ENCODE data around the gene SEPHS2. TPM values are rescaled to one million over a fixed set of nuclear protein-coding genes. Genes with fewer than 3 reads are reported as not detected.

SEPHS2 gene
- total and polyA plus RNA-seq, 2 donors (not counting 3 experiments of a cell fraction or from before 2014, with no cell fraction given): 22.9 to 32.8 TPM

GRCh38 chr16:30430428-30430970, 15.2 kb downstream of the SEPHS2 start:
- H4K20me1 ChIP-seq (replicated peaks; ENCODE audit: control insufficient read depth, extremely low read depth, insufficient read depth, low read length): no peaks in the 10 kb centered on the region
- peak overlapping the region; percentile 8 for H3K9ac ChIP-seq (replicated peaks; ENCODE audit: extremely low read depth, insufficient read depth, low read length)
- ChIA-PET CTCF (interaction anchor here (0.6 to 2.8 kb wide), 32 partner anchors 8 to 306 kb away, joined by 3 to 46 read pairs (median 7); partner anchors contain the start of genes PRR14, SEPHS2, TBC1D10B and ZNF688), POLR2A (interaction anchor here (1.0 to 1.5 kb wide), 4 partner anchors 13 to 365 kb away, joined by 4 to 6 read pairs (median 4); partner anchors contain the start of genes ALDOA, ZNF764 and ZNF771)
- no peaks in the 10 kb centered on the region for H3K9me3 ChIP-seq (replicated peaks; ENCODE audit: control insufficient read depth, insufficient read depth, low read length)
- FAIRE-seq (no peak), DNase-seq (ENCODE audit: low read depth, low spot score) (no peak)
- peaks cover 0 to 4% of the 10 kb centered on the region in 2 experiments for H3K27me3 ChIP-seq (ENCODE audit: control insufficient read depth in 2 of 2, insufficient read depth in 2 of 2, low read length in 2 of 2)
- peaks cover 22% of the 10 kb centered on the region for H3K4me1 ChIP-seq (ENCODE audit: control insufficient read depth, extremely low read depth, insufficient read depth, low read length)
- intact Hi-C loops (cut with micrococcal nuclease) (loop anchor here (1.0 to 2.0 kb wide), 5 partner anchors 97 to 264 kb away; partner anchors contain the start of gene ZNF785), dilution Hi-C loops (cut with MboI; ENCODE audit: extremely low pct_ligation_motif_present, low sequenced_read_pairs) (no loop called here)
- no peak for TF ChIP-seq FOS (IDR thresholded peaks at IDR 0.05; ENCODE audit: borderline replicate concordance, insufficient read depth, low read length)
- no peak for TF ChIP-seq MYC (IDR thresholded peaks at IDR 0.05; ENCODE audit: low read depth, low read length)
- no peak for TF ChIP-seq POLR2A (IDR thresholded peaks at IDR 0.05; ENCODE audit: low read depth, low read length)
- TF ChIP-seq JUN (IDR thresholded peaks at IDR 0.05; ENCODE audit: borderline replicate concordance, insufficient read depth, insufficient read length, low read depth): no peak
- TF ChIP-seq EZH2 (IDR thresholded peaks at IDR 0.05; ENCODE audit: borderline replicate concordance, low read depth, low read length, severe bottlenecking): no peak
- no peak for TF ChIP-seq POLR2AphosphoS5 (IDR thresholded peaks at IDR 0.05; ENCODE audit: insufficient read depth, low read depth, low read length)
- H2AFZ ChIP-seq (ENCODE audit: low read depth, low read length): peak overlapping the region; percentile 88
- H3K79me2 ChIP-seq (ENCODE audit: control insufficient read depth, insufficient read depth, low read length): peaks cover 19% of the 10 kb centered on the region
- H3K9me1 ChIP-seq (replicated peaks; ENCODE audit: control insufficient read depth, extremely low read depth, insufficient read depth, low read length): no peaks in the 10 kb centered on the region
- H3K4me3 ChIP-seq (replicated peaks in 1 of 3; ENCODE audit: insufficient read depth in 1 of 3, low read depth in 1 of 3, low read length in 3 of 3): peak overlapping the region in 1 of 3 experiments; percentile 73
- H3K4me2 ChIP-seq (ENCODE audit: insufficient read depth, low read length): peak overlapping the region; percentile 88
- BruUV-seq (replicated peaks): no TSS peak
- H3K27ac ChIP-seq (ENCODE audit: insufficient read depth, low read depth, low read length): no peak overlapping the region
- H3K36me3 ChIP-seq (ENCODE audit: control insufficient read depth in 2 of 2, extremely low read depth in 1 of 2, insufficient read depth in 2 of 2, low read length in 2 of 2): no peaks in the 10 kb centered on the region
